ENCODE measurements around the gene ZMAT1. TPM values are rescaled to one million over a fixed set of nuclear protein-coding genes. Genes with fewer than 3 reads are reported as not detected.
A peak's percentile ranks its signal among the peaks of the same experiment; 100 is the strongest.

Gene ZMAT1
- polyA plus RNA-seq, result 0.03 to 0.04 TPM in 2 of 3 replicates, not detected in the other
- 0.21 TPM for polyA plus RNA-seq (2011; ENCODE audit: low read depth)
- 0.01 TPM in 1 of 2 replicates, not detected in the other for polyA plus RNA-seq (2011; cell fraction: cytosol; rRNA removed)
- 0.09 and 0.27 TPM in 2 replicates for polyA plus RNA-seq (2011; cell fraction: nucleus; rRNA removed)
- polyA plus RNA-seq (2012; ENCODE audit: low replicate concordance), result not detected in 2 replicates
- polyA minus RNA-seq, result 0.06 TPM in 1 of 3 replicates, not detected in the others
- polyA minus RNA-seq (2011; cell fraction: cytosol; rRNA and poly(A)+ RNA removed), result not detected
- polyA minus RNA-seq (2011; cell fraction: nucleus; rRNA and poly(A)+ RNA removed), result not detected in 2 replicates

GRCh38 chrX:101931488-101932248 lies at the start of gene ZMAT1:
Gene ZMAT1 (minus strand): TSS chrX:101932027. CDS start chrX:101932008, 19 bp downstream.
- Histone ChIP-seq H4K20me1 (ENCODE audit: control insufficient read depth, extremely low read depth, insufficient read depth, low read length) (no peaks in the 10 kb centered on the region), H3K4me1 (ENCODE audit: control insufficient read depth, extremely low read depth, insufficient read depth, low read length) (no peaks in the 10 kb centered on the region), H3K4me3 (ENCODE audit: control insufficient read depth in 2 of 3, extremely low read depth in 1 of 3, insufficient read depth in 2 of 3, low read depth in 1 of 3, low read length in 3 of 3) (peak within 1 kb of the TSS in 2 of 3 experiments; percentile 22 to 37), H3K4me2 (ENCODE audit: control insufficient read depth, extremely low read depth, insufficient read depth, low read depth, low read length) (peak within 1 kb of the TSS; percentile 45), H3K36me3 (ENCODE audit: control insufficient read depth in 2 of 2, extremely low read depth in 1 of 2, insufficient read depth in 2 of 2, low read length in 2 of 2) (no peaks in the 10 kb centered on the region), H3K9ac (ENCODE audit: control insufficient read depth, extremely low read depth, insufficient read depth, low read length) (no peak within 1 kb of the TSS), H3K9me3 (ENCODE audit: control insufficient read depth, low read depth, low read length) (no peaks in the 10 kb centered on the region), H3K27ac (ENCODE audit: control insufficient read depth, insufficient read depth, low read length) (no peak within 1 kb of the TSS), H3K9me1 (ENCODE audit: control insufficient read depth, extremely low read depth, insufficient read depth, low read length) (no peaks in the 10 kb centered on the region), H3K79me2 (ENCODE audit: control insufficient read depth, insufficient read depth, low read length) (no peaks in the 10 kb centered on the region), H2AFZ (ENCODE audit: control insufficient read depth, low read length) (peak within 1 kb of the TSS; percentile 40), H3K27me3 (ENCODE audit: control insufficient read depth, extremely low read depth, insufficient read depth, low read length) (no peaks in the 10 kb centered on the region)
- no peak for TF ChIP-seq CTCF (optimal IDR thresholded peaks at IDR 0.05 in 1 of 3, IDR thresholded peaks at IDR 0.05 in 1 of 3, conservative IDR thresholded peaks at IDR 0.05 in 1 of 3; ENCODE audit: extremely low read depth in 1 of 3, insufficient read depth in 2 of 3, low read length in 3 of 3)
- TF ChIP-seq EZH2 (IDR thresholded peaks at IDR 0.05; ENCODE audit: low read length), result no peak
- no peak for FAIRE-seq
- DNase-seq (ENCODE audit: low read depth, low spot score), result peak; percentile 0
- dilution Hi-C loops (cut with MboI; ENCODE audit: extremely low pct_ligation_motif_present, low sequenced_read_pairs), result no loop called here

- Histone ChIP-seq H3K4me3 (ENCODE audit: control insufficient read depth in 2 of 3, extremely low read depth in 1 of 3, insufficient read depth in 2 of 3, low read depth in 1 of 3, low read length in 3 of 3) (no peak overlapping the region), H3K79me2 (ENCODE audit: control insufficient read depth, insufficient read depth, low read length) (no peaks in the 10 kb centered on the region), H3K36me3 (ENCODE audit: control insufficient read depth in 2 of 2, extremely low read depth in 1 of 2, insufficient read depth in 2 of 2, low read length in 2 of 2) (no peaks in the 10 kb centered on the region), H3K27ac (ENCODE audit: control insufficient read depth, insufficient read depth, low read length) (no peak overlapping the region), H3K9me3 (ENCODE audit: control insufficient read depth, low read depth, low read length) (no peaks in the 10 kb centered on the region), H3K4me1 (ENCODE audit: control insufficient read depth, extremely low read depth, insufficient read depth, low read length) (no peaks in the 10 kb centered on the region), H3K9ac (ENCODE audit: control insufficient read depth, extremely low read depth, insufficient read depth, low read length) (no peak overlapping the region), H3K4me2 (ENCODE audit: control insufficient read depth, extremely low read depth, insufficient read depth, low read depth, low read length) (no peak overlapping the region), H4K20me1 (ENCODE audit: control insufficient read depth, extremely low read depth, insufficient read depth, low read length) (no peaks in the 10 kb centered on the region), H2AFZ (ENCODE audit: control insufficient read depth, low read length) (no peak overlapping the region), H3K27me3 (ENCODE audit: control insufficient read depth, extremely low read depth, insufficient read depth, low read length) (no peaks in the 10 kb centered on the region), H3K9me1 (ENCODE audit: control insufficient read depth, extremely low read depth, insufficient read depth, low read length) (no peaks in the 10 kb centered on the region)
- no peak for TF ChIP-seq CTCF (optimal IDR thresholded peaks at IDR 0.05 in 1 of 3, IDR thresholded peaks at IDR 0.05 in 1 of 3, conservative IDR thresholded peaks at IDR 0.05 in 1 of 3; ENCODE audit: extremely low read depth in 1 of 3, insufficient read depth in 2 of 3, low read length in 3 of 3)
- no peak for TF ChIP-seq EZH2 (IDR thresholded peaks at IDR 0.05; ENCODE audit: low read length)
- dilution Hi-C loops (cut with MboI; ENCODE audit: extremely low pct_ligation_motif_present, low sequenced_read_pairs), result no loop called here
- no peak for DNase-seq (ENCODE audit: low read depth, low spot score)
- no peak for FAIRE-seq
Measured at GRCh38 chrX:101977106-101977505, 45.3 kb upstream of the ZMAT1 start.
